ENCODE data around the gene APOBEC3H. TPM values are rescaled to one million over a fixed set of nuclear protein-coding genes. Genes with fewer than 3 reads are reported as not detected.

APOBEC3H gene
- total RNA-seq, 1 donor, result not detected

GRCh38 chr22:39080052-39080762 lies 16.8 kb upstream of the APOBEC3H start:
- H3K4me1 ChIP-seq (ENCODE audit: insufficient read depth, low read length), result no peaks in the 10 kb centered on the region
- no peak overlapping the region for H3K4me3 ChIP-seq (ENCODE audit: insufficient read depth, low read length)
- no peaks in the 10 kb centered on the region for H4K20me1 ChIP-seq (ENCODE audit: insufficient read depth, low read length)
- no peak overlapping the region for H3K4me2 ChIP-seq (ENCODE audit: insufficient read depth, low read length)
- H3K9me3 ChIP-seq (ENCODE audit: low read depth, low read length), result no peaks in the 10 kb centered on the region
- no peaks in the 10 kb centered on the region for H3K79me2 ChIP-seq (ENCODE audit: insufficient read depth, low read length)
- no peak for TF ChIP-seq CTCF (IDR thresholded peaks at IDR 0.05; ENCODE audit: extremely low read depth, low read depth, low read length)
- no peak overlapping the region for H2AFZ ChIP-seq (ENCODE audit: low read length)
- peak; percentile 53 for DNase-seq (ENCODE audit: insufficient read length, low spot score, missing footprints)
- no peak overlapping the region for H3K27ac ChIP-seq (ENCODE audit: low read depth, low read length)
- H3K27me3 ChIP-seq (ENCODE audit: insufficient read depth, low read length), result no peaks in the 10 kb centered on the region
- no peaks in the 10 kb centered on the region for H3K36me3 ChIP-seq (ENCODE audit: insufficient read depth, low read length)

DNA sequence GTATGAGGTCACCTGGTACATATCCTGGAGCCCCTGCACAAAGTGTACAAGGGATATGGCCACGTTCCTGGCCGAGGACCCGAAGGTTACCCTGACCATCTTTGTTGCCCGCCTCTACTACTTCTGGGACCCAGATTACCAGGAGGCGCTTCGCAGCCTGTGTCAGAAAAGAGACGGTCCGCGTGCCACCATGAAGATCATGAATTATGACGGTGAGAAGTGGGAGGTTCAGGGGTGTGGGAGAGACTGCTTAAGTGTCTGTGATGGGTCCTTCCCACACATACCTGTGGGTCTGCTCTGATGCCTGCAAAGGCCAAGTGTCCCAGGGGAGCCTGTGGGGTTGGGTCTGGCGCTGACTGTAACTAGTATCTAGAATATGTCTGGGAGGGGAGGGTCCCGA lies 16.0 kb upstream of the APOBEC3H start:
- Histone ChIP-seq H3K9me3 (ENCODE audit: low read depth, low read length) (no peaks in the 10 kb centered on the region), H3K27ac (ENCODE audit: low read depth, low read length) (no peak overlapping the region), H4K20me1 (ENCODE audit: insufficient read depth, low read length) (no peaks in the 10 kb centered on the region), H3K79me2 (ENCODE audit: insufficient read depth, low read length) (no peaks in the 10 kb centered on the region), H3K4me2 (ENCODE audit: insufficient read depth, low read length) (no peak overlapping the region), H2AFZ (ENCODE audit: low read length) (no peak overlapping the region), H3K4me3 (ENCODE audit: insufficient read depth, low read length) (no peak overlapping the region), H3K36me3 (ENCODE audit: insufficient read depth, low read length) (no peaks in the 10 kb centered on the region), H3K4me1 (ENCODE audit: insufficient read depth, low read length) (no peaks in the 10 kb centered on the region), H3K27me3 (ENCODE audit: insufficient read depth, low read length) (no peaks in the 10 kb centered on the region)
- no peak for TF ChIP-seq CTCF (IDR thresholded peaks at IDR 0.05; ENCODE audit: extremely low read depth, low read depth, low read length)
- no peak for DNase-seq (ENCODE audit: insufficient read length, low spot score, missing footprints)

- Histone ChIP-seq H3K4me3 (ENCODE audit: insufficient read depth, low read length) (no peak overlapping the region), H2AFZ (ENCODE audit: low read length) (no peak overlapping the region), H3K4me1 (ENCODE audit: insufficient read depth, low read length) (no peaks in the 10 kb centered on the region), H4K20me1 (ENCODE audit: insufficient read depth, low read length) (no peaks in the 10 kb centered on the region), H3K36me3 (ENCODE audit: insufficient read depth, low read length) (no peaks in the 10 kb centered on the region), H3K4me2 (ENCODE audit: insufficient read depth, low read length) (no peak overlapping the region), H3K9me3 (ENCODE audit: low read depth, low read length) (no peaks in the 10 kb centered on the region), H3K27ac (ENCODE audit: low read depth, low read length) (no peak overlapping the region), H3K27me3 (ENCODE audit: insufficient read depth, low read length) (no peaks in the 10 kb centered on the region), H3K79me2 (ENCODE audit: insufficient read depth, low read length) (no peaks in the 10 kb centered on the region)
- no peak for DNase-seq (ENCODE audit: insufficient read length, low spot score, missing footprints)
- TF ChIP-seq CTCF (IDR thresholded peaks at IDR 0.05; ENCODE audit: extremely low read depth, low read depth, low read length), result no peak
Observed at GRCh38 chr22:39081598-39081997, 15.4 kb upstream of the APOBEC3H start.

DNA sequence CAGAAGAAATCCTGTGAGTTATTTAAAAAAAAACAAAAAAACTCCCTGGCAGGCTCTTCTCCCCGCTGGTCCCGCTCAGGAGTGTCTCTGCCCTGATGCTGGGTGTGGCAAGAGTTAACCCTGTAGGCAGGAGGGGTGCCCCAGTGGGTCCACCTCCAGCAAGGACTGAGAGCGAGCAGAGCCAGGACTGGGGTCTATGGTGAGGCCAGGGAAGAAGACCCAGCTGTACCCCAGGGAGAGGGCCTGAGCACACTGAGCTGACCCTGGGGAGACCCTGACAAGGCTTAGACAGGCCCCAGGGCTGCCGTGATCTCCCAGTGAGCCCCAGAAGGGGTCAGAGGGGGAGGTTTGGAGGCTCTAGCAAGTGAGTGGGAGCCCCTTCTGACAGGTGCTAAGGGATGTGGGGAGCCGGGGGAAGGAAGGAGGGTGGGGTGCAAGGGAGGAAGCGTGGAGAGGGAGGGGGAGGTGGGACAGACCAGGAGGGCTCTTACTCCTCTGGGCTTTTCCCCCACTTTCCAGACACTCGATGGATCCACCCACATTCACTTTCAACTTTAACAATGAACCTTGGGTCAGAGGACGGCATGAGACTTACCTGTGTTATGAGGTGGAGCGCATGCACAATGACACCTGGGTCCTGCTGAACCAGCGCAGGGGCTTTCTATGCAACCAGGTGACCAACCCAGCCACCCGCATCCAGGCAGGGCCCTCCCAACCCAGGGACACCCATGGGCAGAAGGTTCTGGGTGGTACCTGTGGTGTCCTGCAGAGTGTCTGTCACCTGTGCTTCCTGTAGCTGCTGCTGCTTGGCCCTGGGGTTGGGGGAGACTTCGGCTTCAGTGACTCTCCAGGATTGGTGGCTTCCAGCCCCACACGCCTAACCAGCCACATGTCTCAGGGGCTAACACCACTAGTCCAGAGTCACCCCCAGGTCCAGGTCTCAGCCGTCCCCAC lies 13.6 kb upstream of the APOBEC3H start:
- Histone ChIP-seq H3K4me3 (ENCODE audit: insufficient read depth, low read length) (no peak overlapping the region), H3K9me3 (ENCODE audit: low read depth, low read length) (no peaks in the 10 kb centered on the region), H3K79me2 (ENCODE audit: insufficient read depth, low read length) (no peaks in the 10 kb centered on the region), H4K20me1 (ENCODE audit: insufficient read depth, low read length) (no peaks in the 10 kb centered on the region), H3K4me1 (ENCODE audit: insufficient read depth, low read length) (no peaks in the 10 kb centered on the region), H3K4me2 (ENCODE audit: insufficient read depth, low read length) (no peak overlapping the region), H3K27ac (ENCODE audit: low read depth, low read length) (no peak overlapping the region), H3K36me3 (ENCODE audit: insufficient read depth, low read length) (no peaks in the 10 kb centered on the region), H3K27me3 (ENCODE audit: insufficient read depth, low read length) (no peaks in the 10 kb centered on the region), H2AFZ (ENCODE audit: low read length) (no peak overlapping the region)
- TF ChIP-seq CTCF (IDR thresholded peaks at IDR 0.05; ENCODE audit: extremely low read depth, low read depth, low read length), result no peak
- DNase-seq (ENCODE audit: insufficient read length, low spot score, missing footprints), result no peak

Data from osteoblast (primary cell).